Activated CD4-positive, CD25-positive, alpha-beta regulatory T cell treated with anti-CD3 and anti-CD28 coated beads, Interleukin-2, amount 50 U/mL, for 72 hours (primary cell): ENCODE measurements around the gene AHCTF1.

Experiments
- DNase-seq: peaks from one replicate; pipeline ENCODE4 v3.0.0; 2021

The AHCTF1 gene

GRCh38 chr1:246931549-246932365 lies at the start of gene AHCTF1:
TSS of gene AHCTF1 (minus strand) at chr1:246931948. CDS start at chr1:246918370, 13,578 bp downstream.
- peak; percentile 91 for DNase-seq

GRCh38 chr1:246978785-246979184 lies 47.0 kb upstream of the AHCTF1 start:
- DNase-seq = no peak

- DNase-seq = no peak
Measured at GRCh38 chr1:246978281-246978680, 46.5 kb upstream of the AHCTF1 start.

GRCh38 chr1:246971969-246972368 lies 40.2 kb upstream of the AHCTF1 start:
- no peak for DNase-seq

- DNase-seq = peak; percentile 60
Measured at GRCh38 chr1:246971090-246971721, 39.5 kb upstream of the AHCTF1 start.

GRCh38 chr1:246969621-246970020 lies 37.9 kb upstream of the AHCTF1 start:
- DNase-seq = no peak

GRCh38 chr1:246966502-246966901 lies 34.8 kb upstream of the AHCTF1 start:
- DNase-seq = no peak

- no peak for DNase-seq
Measured at GRCh38 chr1:246959944-246960693, 28.4 kb upstream of the AHCTF1 start.

GRCh38 chr1:246954126-246954525 lies 22.4 kb upstream of the AHCTF1 start:
- DNase-seq = no peak

- DNase-seq = no peak
Measured at GRCh38 chr1:246951413-246951812, 19.7 kb upstream of the AHCTF1 start.

GRCh38 chr1:246949956-246950355 lies 18.2 kb upstream of the AHCTF1 start:
- no peak for DNase-seq

GRCh38 chr1:246947255-246947654 lies 15.5 kb upstream of the AHCTF1 start:
- DNase-seq = no peak

- DNase-seq = no peak
Measured at GRCh38 chr1:246946366-246946765, 14.6 kb upstream of the AHCTF1 start.

GRCh38 chr1:246934765-246935164 lies 3.0 kb upstream of the AHCTF1 start:
- DNase-seq = no peak

GRCh38 chr1:246933893-246934292 lies 2.1 kb upstream of the AHCTF1 start:
- DNase-seq = no peak

GRCh38 chr1:246932366-246932700 lies 585 bp upstream of the AHCTF1 start:
- DNase-seq = no peak

- peak; percentile 68 for DNase-seq
Measured at GRCh38 chr1:246930830-246931548, 759 bp downstream of the AHCTF1 start.

GRCh38 chr1:246925997-246926626 lies 5.6 kb downstream of the AHCTF1 start:
- DNase-seq = no peak

GRCh38 chr1:246923900-246924299 lies 7.8 kb downstream of the AHCTF1 start:
- DNase-seq = no peak

- no peak for DNase-seq
Measured at GRCh38 chr1:246923482-246923881, 8.3 kb downstream of the AHCTF1 start.

GRCh38 chr1:246921481-246921880 lies 10.3 kb downstream of the AHCTF1 start:
- DNase-seq = no peak

GRCh38 chr1:246919902-246920301 lies 11.8 kb downstream of the AHCTF1 start:
- no peak for DNase-seq
